ENCODE data around the gene TMEM132A. TPM values are rescaled to one million over a fixed set of nuclear protein-coding genes. Genes with fewer than 3 reads are reported as not detected.
A peak's percentile ranks its signal among the peaks of the same experiment; 100 is the strongest.

Gene TMEM132A
- total and polyA plus RNA-seq, 8 donors: 8.4 to 142 (median 27.2) TPM

DNA sequence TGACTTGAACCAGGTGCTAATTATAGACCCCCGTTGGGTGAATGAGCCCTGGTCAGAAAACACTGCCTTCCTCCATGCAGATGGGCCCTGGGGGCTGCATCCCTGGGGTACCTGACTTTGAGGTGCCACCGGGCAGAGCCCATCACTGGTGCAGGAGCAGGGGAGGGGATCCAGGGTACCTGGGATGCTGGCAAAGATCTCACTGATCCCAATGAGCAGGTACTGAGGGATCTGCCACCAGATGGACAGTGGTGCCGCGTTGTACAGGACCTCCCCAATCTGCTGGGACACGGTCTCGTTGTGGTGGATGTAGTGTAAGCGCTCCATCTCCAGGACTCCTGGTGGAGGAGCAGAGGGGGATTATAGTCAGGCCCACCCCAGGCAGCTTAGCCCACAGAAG lies 15.0 kb downstream of the TMEM132A start:
- no peak for DNase-seq
- peaks cover 19 to 41% (median 36%) of the 10 kb centered on the region in 4 donors for H3K4me1 ChIP-seq
- 90 to 96% (median 94%) methylated on average over 3 to 7 of the region's 7 CpGs for WGBS, 5 donors
- H3K27ac ChIP-seq: peak overlapping the region in 2 of 5 donors; percentile 37 to 62
- no peak overlapping the region for H3K4me3 ChIP-seq
- intact Hi-C loops (cut with DNase I; ENCODE audit: low total_unique reads): no loop called here
- no peak for TF ChIP-seq EP300 (IDR thresholded peaks at IDR 0.05)
- no peak for TF ChIP-seq POLR2A (IDR thresholded peaks at IDR 0.05)
- TF ChIP-seq, protein P1, sequence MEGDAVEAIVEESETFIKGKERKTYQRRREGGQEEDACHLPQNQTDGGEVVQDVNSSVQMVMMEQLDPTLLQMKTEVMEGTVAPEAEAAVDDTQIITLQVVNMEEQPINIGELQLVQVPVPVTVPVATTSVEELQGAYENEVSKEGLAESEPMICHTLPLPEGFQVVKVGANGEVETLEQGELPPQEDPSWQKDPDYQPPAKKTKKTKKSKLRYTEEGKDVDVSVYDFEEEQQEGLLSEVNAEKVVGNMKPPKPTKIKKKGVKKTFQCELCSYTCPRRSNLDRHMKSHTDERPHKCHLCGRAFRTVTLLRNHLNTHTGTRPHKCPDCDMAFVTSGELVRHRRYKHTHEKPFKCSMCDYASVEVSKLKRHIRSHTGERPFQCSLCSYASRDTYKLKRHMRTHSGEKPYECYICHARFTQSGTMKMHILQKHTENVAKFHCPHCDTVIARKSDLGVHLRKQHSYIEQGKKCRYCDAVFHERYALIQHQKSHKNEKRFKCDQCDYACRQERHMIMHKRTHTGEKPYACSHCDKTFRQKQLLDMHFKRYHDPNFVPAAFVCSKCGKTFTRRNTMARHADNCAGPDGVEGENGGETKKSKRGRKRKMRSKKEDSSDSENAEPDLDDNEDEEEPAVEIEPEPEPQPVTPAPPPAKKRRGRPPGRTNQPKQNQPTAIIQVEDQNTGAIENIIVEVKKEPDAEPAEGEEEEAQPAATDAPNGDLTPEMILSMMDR (IDR thresholded peaks at IDR 0.05): no peak
- TF ChIP-seq POLR2AphosphoS5 (IDR thresholded peaks at IDR 0.05): no peak
- H3K27me3 ChIP-seq: no peaks in the 10 kb centered on the region
- peaks cover 12 to 86% (median 79%) of the 10 kb centered on the region in 4 donors for H3K36me3 ChIP-seq
- H3K9me3 ChIP-seq: no peaks in the 10 kb centered on the region

DNA sequence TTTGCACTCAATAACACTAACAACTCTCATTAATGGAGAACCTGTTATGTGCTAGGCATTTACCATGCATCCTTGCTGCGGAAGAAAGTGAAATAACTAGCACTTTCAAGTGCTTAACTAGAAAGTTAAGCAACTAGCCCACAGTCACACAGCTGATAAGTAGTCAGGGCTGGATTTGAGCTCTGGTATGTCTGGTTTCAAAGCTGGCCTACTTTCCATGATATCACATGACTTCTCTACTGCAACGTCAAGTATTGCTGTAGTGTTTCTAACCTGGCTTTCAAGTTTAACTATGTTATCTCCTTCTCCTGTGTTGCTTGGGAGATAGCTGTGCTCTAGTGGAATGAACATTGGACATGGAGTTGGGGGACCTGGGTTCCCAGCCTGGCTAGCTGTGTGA lies 15.6 kb downstream of the TMEM132A start:
- no peaks in the 10 kb centered on the region for H3K27me3 ChIP-seq
- DNase-seq: peak in 1 of 2 donors; percentile 64
- H3K27ac ChIP-seq: peak overlapping the region in 3 of 5 donors; percentile 7 to 62 (median 37)
- intact Hi-C loops (cut with DNase I; ENCODE audit: low total_unique reads): no loop called here
- peaks cover 12 to 91% (median 84%) of the 10 kb centered on the region in 4 donors for H3K36me3 ChIP-seq
- H3K4me3 ChIP-seq: no peak overlapping the region
- 17 to 51% (median 39%) methylated on average over 2 of the region's 2 CpGs for WGBS, 5 donors
- no peaks in the 10 kb centered on the region for H3K9me3 ChIP-seq
- peaks cover 19 to 45% (median 36%) of the 10 kb centered on the region in 4 donors for H3K4me1 ChIP-seq
- no peak for TF ChIP-seq POLR2A (IDR thresholded peaks at IDR 0.05)
- no peak for TF ChIP-seq EP300 (IDR thresholded peaks at IDR 0.05)
- peak in 1 of 3 donors; percentile 37 for TF ChIP-seq POLR2AphosphoS5 (IDR thresholded peaks at IDR 0.05)
- TF ChIP-seq, protein P1 (IDR thresholded peaks at IDR 0.05): no peak

DNA sequence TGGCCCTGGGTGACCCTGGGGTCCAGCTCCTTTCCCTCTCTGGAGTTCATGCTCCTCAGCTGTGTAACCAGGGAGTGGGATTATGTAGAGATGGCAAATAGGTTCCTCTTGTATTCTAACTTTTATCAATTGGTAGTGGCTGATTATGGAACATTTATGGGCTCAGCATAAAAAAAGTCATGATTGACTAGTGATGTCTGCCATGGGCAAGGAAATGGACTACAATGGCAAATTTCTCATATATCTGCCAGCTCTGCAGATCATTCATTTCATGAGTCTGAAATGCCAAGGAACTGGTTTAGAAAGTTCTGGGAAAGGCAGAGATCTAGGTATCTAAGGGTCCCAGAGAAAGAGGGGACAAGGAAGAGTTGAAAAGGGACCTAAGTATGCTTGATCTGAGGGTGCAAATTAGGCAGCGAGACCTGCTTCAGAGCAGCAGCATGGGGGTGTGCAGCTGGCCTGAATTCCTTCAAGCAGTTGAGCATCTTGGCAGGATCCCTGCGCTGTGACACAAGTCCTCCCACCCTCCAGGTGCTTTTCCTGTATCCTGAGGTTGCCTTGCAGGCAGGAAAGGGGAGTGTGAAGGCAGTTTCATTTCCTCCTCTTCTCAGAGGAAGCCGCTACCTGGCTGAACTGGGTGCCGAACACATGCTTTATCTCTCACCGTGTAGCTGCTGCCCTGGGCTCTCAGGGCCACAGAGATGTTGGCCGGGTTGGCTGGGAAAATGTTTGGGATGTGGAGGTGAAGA lies 17.3 kb downstream of the TMEM132A start:
- TF ChIP-seq POLR2AphosphoS5 (IDR thresholded peaks at IDR 0.05): no peak
- no peak for TF ChIP-seq POLR2A (IDR thresholded peaks at IDR 0.05)
- TF ChIP-seq, protein P1 (IDR thresholded peaks at IDR 0.05): no peak
- no peak for TF ChIP-seq EP300 (IDR thresholded peaks at IDR 0.05)
- intact Hi-C loops (cut with DNase I; ENCODE audit: low total_unique reads): no loop called here
- WGBS, 5 donors: 53 to 65% (median 57%) methylated on average over 5 to 6 of the region's 6 CpGs

DNA sequence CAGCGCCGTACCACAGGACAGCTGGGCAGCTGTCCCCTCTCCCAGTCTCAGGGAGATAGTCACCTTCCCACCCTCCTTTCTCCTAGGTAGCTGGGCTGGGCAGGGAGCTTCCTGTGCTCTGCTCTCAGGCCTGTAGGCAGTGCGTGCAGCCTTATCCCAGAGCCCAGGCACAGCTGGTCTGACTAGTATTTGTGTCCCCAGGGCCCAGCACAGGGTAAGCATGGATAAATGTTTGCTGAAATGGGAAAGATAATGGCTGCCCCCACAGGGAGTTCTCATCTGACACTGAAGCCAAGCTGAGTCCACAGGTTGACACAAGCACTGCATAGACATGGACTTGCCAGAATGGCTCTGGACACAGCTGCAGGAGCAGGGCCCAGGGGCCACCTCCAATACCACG lies 18.0 kb downstream of the TMEM132A start:
- 57 to 80% (median 68%) methylated on average over 1 to 4 of the region's 4 CpGs for WGBS, 5 donors
- intact Hi-C loops (cut with DNase I; ENCODE audit: low total_unique reads): no loop called here
- H3K36me3 ChIP-seq: peaks cover 7 to 95% (median 88%) of the 10 kb centered on the region in 4 donors
- no peak for DNase-seq
- TF ChIP-seq, protein P1 (IDR thresholded peaks at IDR 0.05): no peak
- no peak for TF ChIP-seq EP300 (IDR thresholded peaks at IDR 0.05)
- TF ChIP-seq POLR2AphosphoS5 (IDR thresholded peaks at IDR 0.05): no peak
- no peak for TF ChIP-seq POLR2A (IDR thresholded peaks at IDR 0.05)
- H3K9me3 ChIP-seq: no peaks in the 10 kb centered on the region
- no peaks in the 10 kb centered on the region for H3K27me3 ChIP-seq
- H3K4me1 ChIP-seq: peaks cover 19 to 45% (median 36%) of the 10 kb centered on the region in 4 donors
- peak overlapping the region in 4 of 5 donors; percentile 18 to 72 (median 60) for H3K27ac ChIP-seq
- H3K4me3 ChIP-seq: no peak overlapping the region

More for the DNA sequence above, 17.3 kb downstream of the TMEM132A start:
- H3K36me3 ChIP-seq: peaks cover 10 to 98% (median 92%) of the 10 kb centered on the region in 4 donors
- H3K4me1 ChIP-seq: peaks cover 19 to 45% (median 36%) of the 10 kb centered on the region in 4 donors
- H3K27me3 ChIP-seq: no peaks in the 10 kb centered on the region
- DNase-seq: no peak
- H3K27ac ChIP-seq: peak overlapping the region in 3 of 5 donors; percentile 55 to 72 (median 64)
- no peaks in the 10 kb centered on the region for H3K9me3 ChIP-seq
- H3K4me3 ChIP-seq: no peak overlapping the region

Data from stomach (tissue), 9 donors.